Right lobe of liver (tissue), 4 donors: Measurements from ENCODE around the gene IGF2BP3.

Experiments used
- CTCF ChIP-seq, 4 donors: fragments of 200-600 bp in 3 of 4; fragments of 450-650 bp in 1 of 4; IDR thresholded peaks; one replicate each; pipeline versions ENCODE4 v1.5.1 to v1.8.0; 2016 to 2022; ENCODE audit warnings: antibody characterized with exemption in 4 of 4, mild to moderate bottlenecking in 2 of 4
- POLR2A ChIP-seq: fragments of 450-650 bp; IDR thresholded peaks from one replicate; pipeline ENCODE4 v1.6.1; 2017; ENCODE audit warnings: antibody characterized with exemption, mild to moderate bottlenecking
- donor health status: DM: no; HTN: no; CAD: no.
- donor health status: DM: no; HTN: no; CAD: no.
- donor health status: DM: no; HTN: yes; CAD: no.

- no peak for TF ChIP-seq CTCF (IDR thresholded peaks at IDR 0.05)
- TF ChIP-seq POLR2A = no peak
Measured at GRCh38 chr7:23308754-23309153, 161.5 kb downstream of the IGF2BP3 start.
